Colonic mucosa (tissue), 4 donors: ENCODE results near the gene SEMA5A. TPM values are rescaled to one million over a fixed set of nuclear protein-coding genes. Genes with fewer than 3 reads are reported as not detected.

ENCODE experiments used
- DNase-seq: peaks from one replicate; pipeline ENCODE4 v3.0.0-alpha.2; 2020
- H3K27ac ChIP-seq: fragments of 200-600 bp; one replicate; pipeline ENCODE4 v1.8.0; 2021
- H3K27me3 ChIP-seq: fragments of 200-600 bp; one replicate; pipeline ENCODE4 v1.8.0; 2021
- H3K36me3 ChIP-seq: fragments of 200-600 bp; one replicate; pipeline ENCODE4 v1.8.0; 2021
- H3K4me1 ChIP-seq: fragments of 200-600 bp; one replicate; pipeline ENCODE4 v1.8.0; 2021; ENCODE audit warnings: mild to moderate bottlenecking
- H3K4me3 ChIP-seq: fragments of 200-600 bp; one replicate; pipeline ENCODE4 v1.8.0; 2021
- H3K9ac ChIP-seq, 2 donors: one replicate each; pipeline ENCODE4 v1.7.0; 2013; ENCODE audit warnings: control low read depth in 2 of 2, low read depth in 2 of 2, low read length in 2 of 2
- H3K9me3 ChIP-seq: fragments of 200-600 bp; one replicate; pipeline ENCODE4 v1.8.0; 2021
- CTCF ChIP-seq: fragments of 200-600 bp; IDR thresholded peaks from one replicate; pipeline ENCODE4 v1.8.0; 2022; ENCODE audit warnings: antibody characterized with exemption, mild to moderate bottlenecking
- intact Hi-C: fragments of 100-400 bp; cut with DNase I; formaldehyde crosslinking; loops from one replicate; pipeline ENCODE4 v1.14.1; 2022
- total RNA-seq, 2 donors: library from RNA; stranded (reverse); fragmentation: NEBNext Ultra II Directional in 1 of 2; extraction: Animal tissue kit (Norgen Biotek cat#: 25700) in 1 of 2; gene quantifications; one replicate each; pipeline ENCODE4 v1.2.1, GENCODE V29; 2021
- donor health status: healthy.
- donor health status: DM: no; HTN: no; CAD: no.
- donor health status: DM: no; HTN: no; CAD: no.

SEMA5A gene
- total RNA-seq, 2 donors from 2014 or later, result 23.3 to 32.7 TPM

DNA sequence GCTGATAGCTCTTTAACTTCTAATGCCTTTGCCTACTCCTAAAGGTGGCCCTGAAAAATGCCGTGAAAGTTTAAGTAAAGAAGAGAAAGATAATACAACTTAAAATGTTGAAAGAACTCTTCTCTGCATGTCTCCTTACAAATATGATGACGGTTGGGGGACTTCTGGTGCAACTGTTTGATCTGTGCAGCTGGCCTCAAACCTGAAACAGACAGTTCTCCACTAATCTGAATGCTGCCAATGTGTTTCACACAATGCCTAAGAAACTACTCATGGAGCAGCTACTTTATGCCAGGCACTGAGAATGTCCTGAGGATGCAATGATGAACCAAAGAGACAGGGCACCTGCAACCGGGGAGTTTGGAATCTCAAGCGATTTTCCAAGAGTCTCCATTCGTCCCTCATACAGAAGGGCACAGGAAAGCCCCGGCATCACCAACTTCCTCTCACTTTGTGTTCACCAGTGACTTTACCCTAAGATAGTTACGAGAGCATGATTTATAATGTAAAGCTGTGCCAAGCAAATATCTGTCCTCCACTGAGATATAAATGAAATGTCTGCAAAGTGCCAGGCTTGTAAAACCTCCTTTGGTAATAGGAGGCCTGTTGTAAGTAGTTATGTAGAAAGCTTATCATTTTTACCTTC is 455.4 kb downstream of the SEMA5A start:
- no peaks in the 10 kb centered on the region for H3K4me1 ChIP-seq

DNA sequence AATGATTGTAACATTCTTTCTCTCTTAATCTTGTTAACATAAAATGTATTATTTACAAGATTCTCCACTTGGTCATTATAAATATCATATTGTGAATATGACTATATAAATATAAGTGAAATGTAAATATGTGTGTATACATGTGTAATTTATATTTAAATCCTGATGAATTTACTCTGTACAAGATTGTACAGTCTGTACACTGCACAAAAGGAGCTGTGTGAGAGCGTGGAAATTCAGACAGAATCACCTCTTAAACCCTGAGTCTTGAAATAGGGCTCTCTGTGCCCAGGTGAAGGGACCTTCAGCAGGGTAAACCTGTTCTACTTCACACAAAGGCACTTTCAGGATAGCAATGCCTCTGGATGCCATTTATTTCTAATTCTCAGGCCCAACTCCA is 456.0 kb downstream of the SEMA5A start:
- no peaks in the 10 kb centered on the region for H3K27me3 ChIP-seq
- H3K4me1 ChIP-seq, result no peaks in the 10 kb centered on the region
- intact Hi-C loops, result no loop called here
- no peak overlapping the region for H3K4me3 ChIP-seq
- no peak overlapping the region for H3K9ac ChIP-seq
- no peak for TF ChIP-seq CTCF
- no peaks in the 10 kb centered on the region for H3K9me3 ChIP-seq
- H3K27ac ChIP-seq, result no peak overlapping the region
- no peaks in the 10 kb centered on the region for H3K36me3 ChIP-seq
- no peak for DNase-seq

More for the DNA sequence above, 455.4 kb downstream of the SEMA5A start:
- no peak for DNase-seq
- H3K9me3 ChIP-seq, result no peaks in the 10 kb centered on the region
- no peak overlapping the region for H3K9ac ChIP-seq
- H3K27ac ChIP-seq, result no peak overlapping the region
- no peak for TF ChIP-seq CTCF
- intact Hi-C loops, result no loop called here
- H3K27me3 ChIP-seq, result no peaks in the 10 kb centered on the region
- H3K36me3 ChIP-seq, result no peaks in the 10 kb centered on the region
- no peak overlapping the region for H3K4me3 ChIP-seq

- Histone ChIP-seq H3K27me3 (no peaks in the 10 kb centered on the region), H3K36me3 (no peaks in the 10 kb centered on the region), H3K9ac (no peak overlapping the region), H3K9me3 (no peaks in the 10 kb centered on the region), H3K4me3 (no peak overlapping the region), H3K4me1 (no peaks in the 10 kb centered on the region), H3K27ac (no peak overlapping the region)
- no peak for DNase-seq
- intact Hi-C loops, result no loop called here
- TF ChIP-seq CTCF, result no peak
These were observed 462.9 kb downstream of the SEMA5A start for GRCh38 chr5:9082996-9083395.

- no peak for TF ChIP-seq CTCF
- no peaks in the 10 kb centered on the region for H3K27me3 ChIP-seq
- intact Hi-C loops, result no loop called here
- H3K4me3 ChIP-seq, result no peak overlapping the region
- no peaks in the 10 kb centered on the region for H3K9me3 ChIP-seq
- no peak overlapping the region for H3K9ac ChIP-seq
- H3K27ac ChIP-seq, result no peak overlapping the region
- H3K36me3 ChIP-seq, result no peaks in the 10 kb centered on the region
- no peak for DNase-seq
- no peaks in the 10 kb centered on the region for H3K4me1 ChIP-seq
These were observed 473.2 kb downstream of the SEMA5A start for GRCh38 chr5:9072701-9073100.

GRCh38 chr5:9071524-9071923 is 474.4 kb downstream of the SEMA5A start:
- Histone ChIP-seq H3K4me1 (no peaks in the 10 kb centered on the region), H3K36me3 (no peaks in the 10 kb centered on the region), H3K9me3 (no peaks in the 10 kb centered on the region), H3K4me3 (no peak overlapping the region), H3K27ac (no peak overlapping the region), H3K27me3 (no peaks in the 10 kb centered on the region), H3K9ac (no peak overlapping the region)
- TF ChIP-seq CTCF, result no peak
- no peak for DNase-seq
- intact Hi-C loops, result no loop called here
